Mesenteric fat pad (tissue), 1 donor: ENCODE measurements around the gene TP53BP1. TPM values are rescaled to one million over a fixed set of nuclear protein-coding genes. Genes with fewer than 3 reads are reported as not detected.

Experiments
- DNase-seq: peaks from one replicate; pipeline ENCODE4 v3.0.0-alpha.2; 2020; ENCODE audit warnings: low spot score
- total RNA-seq: library from RNA; stranded (reverse); fragmentation: NEBNext Ultra II Directional; extraction: Animal tissue kit (Norgen Biotek cat#: 25700); gene quantifications from one replicate; pipeline ENCODE4 v1.2.1, GENCODE V29; 2021
- donor health status: DM: yes; HTN: yes; CAD: no.

Gene TP53BP1
- total RNA-seq, 1 donor from 2014 or later, result 44.8 TPM

DNA sequence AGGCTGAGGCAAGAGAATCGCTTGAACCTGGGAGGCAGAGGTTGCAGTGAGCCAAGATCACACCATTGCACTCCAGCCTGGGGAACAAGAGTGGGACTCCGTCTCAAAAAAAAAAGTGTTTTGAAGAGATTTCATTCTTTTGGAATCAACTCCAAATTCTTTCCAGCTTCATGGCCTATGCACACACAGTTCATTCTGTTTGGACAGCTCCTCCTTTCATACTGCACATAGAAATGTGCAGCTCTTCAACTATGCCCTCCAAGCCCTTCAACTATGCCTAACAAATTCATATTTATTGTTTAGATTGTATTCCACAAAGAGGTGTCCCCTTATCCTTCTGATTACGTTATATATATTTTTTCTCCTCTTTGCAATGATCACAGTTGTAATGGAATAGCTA, 4.2 kb downstream of the TP53BP1 start:
- DNase-seq, result no peak

DNA sequence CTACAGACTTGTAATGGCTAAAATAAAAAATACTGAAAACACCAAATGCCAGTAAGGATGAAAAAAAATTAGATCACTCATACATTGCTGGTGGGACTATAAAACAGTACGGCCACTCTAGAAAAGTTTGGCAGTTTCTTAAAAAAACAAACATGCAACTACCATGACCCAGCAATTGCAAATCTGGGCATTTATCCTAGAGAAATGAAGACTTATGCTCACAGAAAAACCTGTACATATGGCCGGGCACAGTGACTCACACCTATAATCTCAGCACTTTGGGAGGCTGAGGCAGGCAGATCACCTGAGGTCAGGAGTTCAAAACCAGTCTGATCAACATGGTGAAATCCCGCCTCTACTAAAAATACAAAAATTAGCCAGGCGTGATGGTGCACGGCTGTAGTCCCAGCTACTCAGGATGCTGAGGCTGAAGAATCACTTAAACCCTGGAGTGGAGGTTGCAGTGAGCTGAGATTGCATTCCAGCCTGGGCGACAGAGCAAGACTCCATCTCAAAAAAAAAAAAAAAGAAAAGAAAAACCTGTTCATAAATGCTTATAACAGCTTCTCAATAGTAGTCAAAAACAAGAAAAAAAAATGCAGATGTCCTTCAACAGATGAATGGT, 5.6 kb downstream of the TP53BP1 start:
- no peak for DNase-seq

DNA sequence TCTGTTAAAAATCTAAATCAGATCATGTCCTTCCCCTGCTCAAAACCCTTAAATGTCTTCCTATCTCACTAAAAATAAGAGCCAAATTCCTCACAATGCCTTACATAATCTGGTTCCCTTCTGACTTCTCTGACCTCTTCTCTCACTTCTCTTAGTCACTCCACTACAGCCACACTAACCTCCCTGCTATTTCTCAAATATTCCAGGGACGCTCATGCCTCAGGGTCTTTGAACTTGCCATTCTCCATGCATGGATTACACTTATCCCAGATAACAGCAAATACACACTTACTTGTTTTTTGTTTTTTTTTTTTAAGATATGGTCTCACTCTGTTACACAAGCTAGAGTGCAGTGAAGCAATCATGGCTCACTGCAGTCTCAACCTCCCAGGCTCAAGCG, 8.5 kb downstream of the TP53BP1 start:
- no peak for DNase-seq

DNA sequence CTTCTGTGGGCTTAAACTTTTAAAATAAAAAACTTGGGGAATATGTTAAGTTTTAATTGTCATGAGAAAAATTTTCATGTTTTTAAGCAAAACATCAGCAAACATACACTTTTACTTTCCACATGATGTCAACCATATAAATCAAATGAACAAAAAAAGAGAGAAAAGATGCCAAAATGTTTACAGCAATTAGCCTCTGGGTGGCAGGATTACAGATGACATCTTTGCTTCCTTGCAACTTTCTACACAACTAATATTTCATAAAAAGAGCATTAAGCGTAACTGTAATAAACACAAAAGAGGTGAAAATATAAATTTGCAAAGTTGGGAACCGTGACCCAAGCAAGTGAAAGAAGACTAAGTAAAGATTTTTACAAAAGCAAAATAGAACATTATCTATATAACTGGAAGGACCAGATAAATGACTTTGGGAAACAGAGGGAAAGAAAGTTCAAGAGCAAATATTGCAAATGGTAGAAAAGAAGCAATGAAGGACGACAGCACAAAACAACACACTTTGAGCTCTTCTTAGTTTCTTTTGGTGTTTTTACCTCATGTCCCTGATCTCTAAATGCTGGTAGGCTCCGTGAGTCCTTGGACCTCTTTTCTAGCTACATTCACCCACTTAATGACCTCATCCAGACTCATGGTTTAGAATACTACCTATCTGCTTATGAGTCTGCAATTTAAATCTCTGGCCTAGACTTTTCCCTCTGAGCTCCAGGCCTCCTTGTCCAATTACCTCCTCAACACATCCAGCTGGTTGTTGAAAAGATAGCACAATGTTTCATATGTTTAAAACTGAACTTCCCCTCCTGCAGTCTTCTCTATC, 9.4 kb downstream of the TP53BP1 start:
- no peak for DNase-seq

- no peak for DNase-seq
Observed at GRCh38 chr15:43473885-43474284, 19.1 kb downstream of the TP53BP1 start.

GRCh38 chr15:43471975-43472374, 21.0 kb downstream of the TP53BP1 start:
- no peak for DNase-seq

DNA sequence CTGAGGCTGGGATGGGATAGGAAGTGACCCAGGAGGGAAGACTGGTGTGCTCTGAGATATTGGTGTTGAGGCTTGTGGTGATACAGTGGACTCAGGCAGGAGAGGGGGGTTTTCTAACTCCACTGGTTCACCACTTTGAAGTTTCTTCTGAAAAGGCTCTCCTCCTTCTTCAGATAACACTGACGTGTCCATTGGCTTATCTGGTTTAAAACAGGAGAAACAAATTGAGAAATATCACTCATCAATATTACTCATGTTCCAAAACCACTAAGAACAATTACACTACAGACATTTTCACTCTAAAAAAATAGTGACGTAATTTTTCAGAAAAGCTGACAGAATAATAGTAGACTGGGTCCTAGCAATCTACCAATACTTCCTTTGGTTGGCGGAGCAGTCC, 23.1 kb downstream of the TP53BP1 start:
- DNase-seq, result no peak

DNA sequence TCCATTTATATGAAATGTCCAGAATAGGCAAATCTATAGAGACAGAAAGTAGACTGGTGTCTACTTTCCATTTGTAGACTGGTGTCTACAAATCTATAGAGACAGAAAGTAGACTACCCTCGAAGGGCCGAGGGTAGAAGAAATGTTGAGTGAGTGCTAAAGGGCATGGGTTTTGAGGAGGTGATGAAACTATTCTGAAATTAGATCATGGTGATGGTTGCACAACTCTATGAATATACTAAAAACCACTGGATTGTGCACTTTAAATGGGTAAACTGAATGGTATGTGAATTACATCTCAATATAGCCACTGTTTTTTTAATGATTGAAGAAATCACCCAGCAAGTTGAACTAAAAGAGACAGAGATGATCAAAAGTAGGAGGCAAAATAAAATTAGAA, 27.9 kb downstream of the TP53BP1 start:
- DNase-seq, result no peak

- no peak for DNase-seq
Observed at GRCh38 chr15:43463998-43464397, 29.0 kb downstream of the TP53BP1 start.

- DNase-seq, result no peak
Observed at GRCh38 chr15:43463507-43463906, 29.4 kb downstream of the TP53BP1 start.

GRCh38 chr15:43449981-43450380, 43.0 kb downstream of the TP53BP1 start:
- DNase-seq, result no peak

DNA sequence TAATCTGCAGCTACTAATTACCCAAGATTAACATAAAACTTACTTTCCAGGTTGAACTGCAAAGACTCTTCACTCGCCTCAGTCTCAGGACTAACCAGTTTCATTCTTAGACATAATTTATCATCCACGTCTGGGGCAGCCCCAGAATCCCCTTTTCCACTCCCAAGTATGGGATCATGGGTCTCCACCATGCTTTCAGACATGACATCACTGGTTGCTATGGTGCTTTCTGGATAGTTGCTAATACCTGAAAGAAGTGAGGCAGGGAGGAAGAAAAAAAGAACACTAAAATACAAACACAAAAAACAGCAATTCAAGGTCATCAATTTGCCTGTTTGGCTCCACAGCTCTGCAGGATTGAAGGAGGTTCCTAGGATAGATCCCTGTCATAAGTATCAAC, 46.6 kb downstream of the TP53BP1 start:
- DNase-seq, result no peak

- no peak for DNase-seq
Observed at GRCh38 chr15:43441316-43441715, 51.6 kb downstream of the TP53BP1 start.

GRCh38 chr15:43440721-43441281, 52.2 kb downstream of the TP53BP1 start:
- no peak for DNase-seq

- DNase-seq, result no peak
Observed at GRCh38 chr15:43439268-43439667, 53.7 kb downstream of the TP53BP1 start.

- DNase-seq, result no peak
Observed at GRCh38 chr15:43436395-43436794, 56.6 kb downstream of the TP53BP1 start.

DNA sequence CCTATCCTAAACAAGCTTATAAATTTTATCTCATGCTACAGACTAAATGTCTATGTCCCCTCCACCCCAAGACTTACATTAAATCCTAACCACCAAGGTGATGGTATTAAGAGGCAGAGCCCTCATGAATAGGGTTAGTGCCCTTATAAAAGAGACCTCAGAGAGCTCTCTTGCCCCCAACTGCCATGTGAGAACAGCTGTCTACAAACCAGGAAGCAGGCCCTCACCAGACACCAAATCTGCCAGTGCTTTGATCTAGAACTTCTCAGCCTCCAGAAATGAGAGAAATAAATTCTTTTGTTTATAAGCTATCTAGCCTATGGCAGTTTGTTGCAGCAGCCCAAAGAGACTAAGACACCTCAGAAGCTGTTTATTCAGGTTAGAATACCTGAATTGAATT, 58.5 kb downstream of the TP53BP1 start:
- DNase-seq, result no peak

GRCh38 chr15:43433661-43434303, 59.2 kb downstream of the TP53BP1 start:
- no peak for DNase-seq

DNA sequence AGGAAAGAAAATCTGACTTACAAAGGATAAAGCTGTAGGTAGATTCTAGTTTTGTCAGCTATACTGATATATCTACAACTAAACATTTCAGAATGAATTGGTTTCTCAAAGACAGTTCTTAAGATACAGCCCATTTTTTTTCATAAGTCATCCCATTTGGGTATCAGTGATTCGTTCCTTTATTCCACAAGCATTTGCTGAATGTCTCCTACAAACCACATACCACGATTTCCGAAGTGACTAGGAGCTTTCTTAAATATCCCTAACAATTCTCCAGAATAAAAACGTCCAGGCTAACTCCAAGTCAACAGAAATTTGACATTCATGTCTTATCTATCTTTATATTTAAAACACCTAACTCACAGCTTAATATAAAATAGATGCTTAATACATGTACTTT, 59.8 kb downstream of the TP53BP1 start:
- DNase-seq, result no peak

- no peak for DNase-seq
Observed at GRCh38 chr15:43429687-43430086, 63.3 kb downstream of the TP53BP1 start.

GRCh38 chr15:43423793-43424192, 69.2 kb downstream of the TP53BP1 start:
- no peak for DNase-seq

GRCh38 chr15:43420876-43421275, 72.1 kb downstream of the TP53BP1 start:
- no peak for DNase-seq
